Naive thymus-derived CD8-positive, alpha-beta T cell (primary cell): ENCODE data around the gene PLEKHG4B. TPM values are rescaled to one million over a fixed set of nuclear protein-coding genes. Genes with fewer than 3 reads are reported as not detected.
"Not testable (repeated sequence)": the region's sequence is repeated elsewhere in the genome, so short reads cannot be mapped to it uniquely, and the experiment has no call there.

Source experiments
- ATAC-seq, 2 donors: fragments of 150-1000 bp; cut with Tn5 transposase in 1 of 2; sonication (Bioruptor Pico), chemical (Tn5 transposase) in 1 of 2; 1 replicate in 1 of 2; 2 replicates in 1 of 2; pipeline ENCODE4 v1.10.0; 2021; ENCODE audit warnings: mild to moderate bottlenecking in 2 of 2, moderate library complexity in 2 of 2
- POLR2A ChIA-PET: fragments of 350-600 bp; sonication (Branson Sonifier 250); formaldehyde crosslinking; loops from one replicate; lab custom pipeline; 2021; ENCODE audit warnings: antibody characterized with exemption; lab: Charles Lee
- DNase-seq, 10 donors: peaks; one replicate each; pipeline versions ENCODE4 v3.0.0 to v3.0.0-alpha.2; 2020 to 2022
- H3K27ac Mint-ChIP-seq, 10 donors: one replicate each; pipeline ENCODE4 v1.8.0; 2020 to 2022; ENCODE audit warnings: mild to moderate bottlenecking in 10 of 10, mixed read lengths in 10 of 10, moderate library complexity in 4 of 10, inconsistent platforms in 1 of 10
- H3K27me3 Mint-ChIP-seq, 5 donors: one replicate each; pipeline ENCODE4 v1.8.0; 2021 to 2022; ENCODE audit warnings: mixed read lengths in 5 of 5
- H3K36me3 Mint-ChIP-seq, 3 donors: one replicate each; pipeline ENCODE4 v1.8.0; 2020 to 2022; ENCODE audit warnings: mixed read lengths in 3 of 3, mild to moderate bottlenecking in 2 of 3, inconsistent platforms in 1 of 3
- H3K4me1 Mint-ChIP-seq, 4 donors: one replicate each; pipeline ENCODE4 v1.8.0; 2021 to 2022; ENCODE audit warnings: mixed read lengths in 4 of 4
- H3K4me3 Mint-ChIP-seq, 10 donors: one replicate each; pipeline ENCODE4 v1.8.0; 2020 to 2022; ENCODE audit warnings: mild to moderate bottlenecking in 10 of 10, mixed read lengths in 10 of 10, moderate library complexity in 6 of 10, inconsistent platforms in 1 of 10
- H3K9me3 Mint-ChIP-seq, 9 donors: one replicate each; pipeline ENCODE4 v1.8.0; 2020 to 2022; ENCODE audit warnings: mixed read lengths in 9 of 9, mild to moderate bottlenecking in 3 of 9, inconsistent platforms in 1 of 9, moderate library complexity in 1 of 9
- polyA plus RNA-seq, 3 donors: library from polyadenylated mRNA; unstranded; fragments of 300-500 nt; fragmentation: Illumina TruSeq; gene quantifications; one replicate each; pipeline ENCODE4 v1.2.3, GENCODE V29; 2021
- total RNA-seq, 8 experiments: library from RNA in 2 of 8; stranded (reverse) in 2 of 8; gene quantifications; one replicate each; pipeline ENCODE4 v1.2.3 and lab custom pipeline; 2021 to 2026

The PLEKHG4B gene
- total and polyA plus RNA-seq, 5 experiments from 2014 or later: not detected

DNA sequence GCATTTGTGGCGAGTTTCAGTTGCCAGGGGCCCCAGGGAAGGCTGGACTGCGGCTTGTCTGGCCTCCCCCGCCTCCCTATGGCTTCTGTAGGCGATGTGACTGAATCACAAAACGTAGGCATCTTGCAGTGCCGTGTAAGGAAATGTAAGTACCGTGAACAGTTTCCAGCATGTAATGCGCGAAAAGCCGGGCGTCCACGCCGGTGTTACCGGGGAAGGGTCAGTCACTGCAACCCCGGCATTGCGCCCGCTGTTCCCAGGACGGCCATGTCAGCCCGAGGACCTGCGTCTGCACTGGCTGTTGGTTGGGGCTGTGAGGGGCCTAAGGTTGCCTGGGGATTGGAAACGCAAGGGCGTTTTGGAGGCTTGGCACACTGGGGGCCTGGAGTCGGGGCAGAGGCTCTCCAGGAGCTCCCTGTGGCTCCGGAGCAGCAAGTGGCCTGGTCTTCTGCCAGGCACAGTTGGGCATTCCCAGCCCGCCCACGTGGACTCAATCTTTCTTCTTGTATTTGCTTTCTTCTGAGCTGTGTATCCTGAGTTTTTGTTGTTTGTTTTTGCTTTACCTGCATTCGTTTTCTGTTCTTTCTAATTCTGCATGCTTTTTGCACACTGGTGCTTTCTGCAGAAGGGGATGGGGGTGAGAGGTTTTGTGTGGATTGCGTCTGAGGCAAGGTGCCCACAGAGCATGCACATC, 36.9 kb upstream of the PLEKHG4B start:
- Mint-ChIP-seq H3K9me3 (peaks cover 0 to 28% (median 9%) of the 10 kb centered on the region in 9 donors), H3K4me1 (peaks cover 0 to 3% (median 2%) of the 10 kb centered on the region in 4 donors), H3K27ac (no peak overlapping the region), H3K4me3 (peak overlapping the region; percentile 22 to 83 (median 52)), H3K27me3 (peaks cover 23 to 81% (median 43%) of the 10 kb centered on the region in 5 donors), H3K36me3 (peaks cover 0 to 5% (median 4%) of the 10 kb centered on the region in 3 donors)
- ATAC-seq: no peak
- DNase-seq: no peak
- POLR2A ChIA-PET: no interaction called here

DNA sequence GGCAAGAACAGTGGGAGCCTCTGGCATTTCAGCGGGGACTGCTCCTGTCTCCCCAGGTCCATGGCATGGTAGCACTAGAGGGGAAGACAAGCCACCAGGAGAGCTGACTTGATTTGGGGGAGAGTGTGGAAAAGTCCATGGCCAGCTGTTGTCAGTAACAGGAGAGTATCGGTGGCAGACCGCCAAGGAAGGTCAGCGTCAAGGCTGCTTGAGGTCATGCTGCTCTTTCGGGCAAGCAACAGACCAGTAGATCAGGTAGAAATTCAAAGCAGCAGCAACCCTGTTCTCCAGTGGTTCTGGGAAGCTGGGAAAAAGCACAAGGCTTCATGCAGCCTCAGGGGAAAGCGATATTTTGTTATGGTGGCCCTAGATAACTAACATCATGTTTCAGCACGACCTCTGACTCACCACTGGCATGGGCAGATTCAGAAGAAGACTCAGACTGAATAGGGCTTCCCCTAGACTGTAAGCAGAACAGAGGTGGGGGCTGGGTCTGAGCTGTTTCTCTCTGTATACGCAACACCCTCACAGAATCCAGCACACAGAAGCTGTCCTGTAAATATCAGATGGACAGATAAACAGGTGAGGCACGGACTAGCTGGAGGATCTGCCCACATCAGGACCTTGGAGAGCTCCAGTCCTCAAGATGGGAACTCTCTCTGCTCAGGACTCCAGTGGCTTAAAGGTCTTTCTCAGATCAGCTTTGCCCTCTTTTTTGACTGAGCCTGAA, 35.2 kb upstream of the PLEKHG4B start:
- POLR2A ChIA-PET: no interaction called here
- Mint-ChIP-seq H3K4me3 (no peak overlapping the region), H3K27me3 (peaks cover 22 to 77% (median 37%) of the 10 kb centered on the region in 5 donors), H3K9me3 (peaks cover 0 to 32% (median 3%) of the 10 kb centered on the region in 9 donors), H3K36me3 (peaks cover 0 to 6% (median 0%) of the 10 kb centered on the region in 3 donors), H3K4me1 (peaks cover 0 to 3% (median 2%) of the 10 kb centered on the region in 4 donors), H3K27ac (no peak overlapping the region)
- no peak for ATAC-seq
- peak in 2 of 10 donors; percentile 3 to 15 for DNase-seq

DNA sequence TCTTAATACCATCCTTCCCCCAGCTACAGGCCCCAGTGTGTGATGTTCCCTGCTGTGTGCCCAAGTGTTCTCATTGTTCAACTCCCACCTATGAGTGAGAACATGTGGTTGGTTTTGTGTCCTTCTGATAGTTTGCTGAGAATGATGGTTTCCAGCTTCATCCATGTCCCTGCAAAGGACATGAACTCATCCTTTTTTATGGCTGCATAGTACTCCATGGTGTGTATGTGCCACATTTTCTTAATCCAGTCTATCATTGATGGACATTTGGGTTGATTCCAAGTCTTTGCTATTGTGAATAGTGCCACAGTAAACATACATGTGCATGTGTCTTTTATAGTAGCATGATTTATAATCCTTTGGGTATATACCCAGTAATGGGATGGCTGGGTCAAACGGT, 31.7 kb upstream of the PLEKHG4B start:
- H3K27me3 Mint-ChIP-seq: peaks cover 29 to 84% (median 53%) of the 10 kb centered on the region in 5 donors

GRCh38 chr5:70440-70839, 21.5 kb upstream of the PLEKHG4B start:
- Mint-ChIP-seq H3K9me3 (peaks cover 0 to 9% (median 4%) of the 10 kb centered on the region in 9 donors), H3K36me3 (peaks cover 0 to 9% (median 0%) of the 10 kb centered on the region in 3 donors), H3K4me3 (no peak overlapping the region), H3K4me1 (no peaks in the 10 kb centered on the region), H3K27me3 (peaks cover 18 to 56% (median 42%) of the 10 kb centered on the region in 5 donors), H3K27ac (no peak overlapping the region)
- ATAC-seq (no peak), DNase-seq (no peak)
- POLR2A ChIA-PET: no interaction called here

More for the DNA sequence above, 31.7 kb upstream of the PLEKHG4B start:
- POLR2A ChIA-PET, H3K27ac Mint-ChIP-seq, DNase-seq, H3K4me1 Mint-ChIP-seq, H3K4me3 Mint-ChIP-seq, ATAC-seq, H3K36me3 Mint-ChIP-seq: not testable (repeated sequence)
- peaks cover 0 to 36% (median 5%) of the 10 kb centered on the region in 9 donors for H3K9me3 Mint-ChIP-seq

- ATAC-seq, DNase-seq, H3K36me3 Mint-ChIP-seq, H3K4me3 Mint-ChIP-seq, H3K27ac Mint-ChIP-seq, H3K9me3 Mint-ChIP-seq, H3K4me1 Mint-ChIP-seq, POLR2A ChIA-PET: not testable (repeated sequence)
- H3K27me3 Mint-ChIP-seq: peaks cover 12 to 50% (median 29%) of the 10 kb centered on the region in 5 donors
Observed at GRCh38 chr5:72316-73180, 19.4 kb upstream of the PLEKHG4B start.

- H3K4me3 Mint-ChIP-seq, DNase-seq, H3K4me1 Mint-ChIP-seq, ATAC-seq, H3K9me3 Mint-ChIP-seq, H3K27ac Mint-ChIP-seq, POLR2A ChIA-PET, H3K36me3 Mint-ChIP-seq: not testable (repeated sequence)
- H3K27me3 Mint-ChIP-seq: peaks cover 9 to 45% (median 24%) of the 10 kb centered on the region in 5 donors
Observed at GRCh38 chr5:73181-73447, 18.9 kb upstream of the PLEKHG4B start.

DNA sequence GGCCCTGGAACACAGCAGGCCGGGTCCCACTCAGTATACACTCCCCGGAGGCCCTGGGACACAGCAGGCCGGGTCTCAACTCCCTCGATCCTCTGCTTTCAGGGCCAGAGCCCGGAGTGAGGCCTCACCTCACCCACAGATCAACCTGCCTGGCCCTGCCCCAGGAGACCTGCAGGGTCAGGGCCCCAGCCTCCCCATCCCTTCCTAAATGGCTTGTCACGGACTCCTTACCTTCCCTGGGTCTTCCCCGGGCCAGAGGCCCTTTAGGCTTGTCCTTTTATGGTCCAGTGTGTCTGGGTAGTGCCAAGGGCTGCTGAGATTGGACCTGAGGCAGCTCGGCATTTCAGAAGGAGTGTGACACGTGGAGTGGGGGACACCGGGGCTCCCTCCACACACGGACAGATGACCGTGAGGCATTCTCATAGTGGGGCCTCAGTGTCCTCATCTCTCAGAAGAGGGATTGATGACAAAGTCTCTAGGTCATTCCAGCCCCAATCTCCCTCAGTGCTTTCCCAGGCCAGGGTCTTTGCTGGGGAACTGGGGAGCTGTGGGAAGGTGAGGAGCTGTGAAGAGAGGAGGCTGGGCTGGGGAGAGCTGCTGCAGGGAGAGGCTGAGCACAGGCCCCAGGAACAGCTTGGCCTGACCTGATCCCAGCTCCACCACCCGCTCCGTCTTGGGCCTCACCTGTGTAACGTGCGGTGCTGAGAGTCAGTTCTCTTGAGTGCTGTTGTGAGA, 18.0 kb upstream of the PLEKHG4B start:
- ATAC-seq (no peak), DNase-seq (no peak)
- peaks cover 0 to 3% (median 0%) of the 10 kb centered on the region in 9 donors for H3K9me3 Mint-ChIP-seq
- peaks cover 8 to 36% (median 17%) of the 10 kb centered on the region in 5 donors for H3K27me3 Mint-ChIP-seq
- POLR2A ChIA-PET: no interaction called here
- no peak overlapping the region for H3K4me3 Mint-ChIP-seq
- H3K4me1 Mint-ChIP-seq: peaks cover 0 to 1% (median 0%) of the 10 kb centered on the region in 4 donors
- no peak overlapping the region for H3K27ac Mint-ChIP-seq
- no peaks in the 10 kb centered on the region for H3K36me3 Mint-ChIP-seq

- Mint-ChIP-seq H3K4me1 (peaks cover 0 to 1% (median 0%) of the 10 kb centered on the region in 4 donors), H3K27ac (peak overlapping the region in 1 of 10 donors; percentile 64), H3K9me3 (no peaks in the 10 kb centered on the region), H3K36me3 (no peaks in the 10 kb centered on the region), H3K4me3 (no peak overlapping the region), H3K27me3 (peaks cover 8 to 30% (median 15%) of the 10 kb centered on the region in 5 donors)
- DNase-seq (no peak), ATAC-seq (no peak)
- POLR2A ChIA-PET: no interaction called here
Observed at GRCh38 chr5:74503-75109, 17.4 kb upstream of the PLEKHG4B start.

- Mint-ChIP-seq H3K4me3 (no peak overlapping the region), H3K9me3 (no peaks in the 10 kb centered on the region), H3K4me1 (peaks cover 0 to 1% (median 0%) of the 10 kb centered on the region in 4 donors), H3K36me3 (no peaks in the 10 kb centered on the region), H3K27me3 (peaks cover 4 to 27% (median 15%) of the 10 kb centered on the region in 5 donors), H3K27ac (peak overlapping the region in 1 of 10 donors; percentile 64)
- ATAC-seq (no peak), DNase-seq (no peak)
- POLR2A ChIA-PET: no interaction called here
Observed at GRCh38 chr5:75331-76320, 16.3 kb upstream of the PLEKHG4B start.

DNA sequence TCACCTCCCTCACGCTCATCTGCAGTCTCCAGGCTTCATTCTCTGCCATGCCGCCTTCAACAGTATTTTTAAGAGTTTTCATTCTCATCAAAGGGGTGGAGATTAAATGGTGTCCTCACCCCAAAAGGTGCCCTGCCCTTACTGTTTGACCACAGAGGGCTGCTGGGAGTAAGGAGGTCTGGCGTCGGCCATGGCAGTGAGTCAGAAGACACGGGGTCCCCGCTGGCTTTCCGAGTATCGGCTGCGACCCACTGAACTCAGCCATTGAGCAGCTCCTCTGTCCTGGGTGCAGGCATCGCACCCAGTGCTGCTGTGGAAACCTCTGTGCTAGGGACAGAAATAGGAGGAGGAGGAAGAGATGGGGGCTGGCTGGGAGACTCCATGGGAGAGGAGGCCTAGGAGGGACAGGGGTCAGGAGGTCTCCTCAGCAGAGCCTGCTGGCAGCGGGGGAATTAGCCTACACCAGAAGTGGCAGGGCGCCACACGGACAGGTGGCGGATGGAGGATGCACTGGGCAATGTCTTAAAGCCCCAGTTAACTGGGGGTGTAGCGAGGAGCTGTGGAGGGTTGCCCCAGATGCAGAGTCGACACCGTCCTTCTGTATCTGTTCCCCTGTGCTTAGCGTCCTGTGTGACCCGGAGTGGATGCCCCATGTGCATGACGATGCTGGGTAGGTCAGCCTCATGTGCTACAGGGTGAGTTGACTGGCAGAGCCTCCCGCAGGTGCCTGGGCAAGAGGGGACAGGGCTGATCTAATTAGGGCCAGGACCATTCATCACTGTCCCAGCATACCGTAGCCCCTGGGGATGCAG, 15.4 kb upstream of the PLEKHG4B start:
- H3K4me3 Mint-ChIP-seq: no peak overlapping the region
- DNase-seq: no peak
- H3K9me3 Mint-ChIP-seq: no peaks in the 10 kb centered on the region
- H3K36me3 Mint-ChIP-seq: no peaks in the 10 kb centered on the region
- H3K4me1 Mint-ChIP-seq: peaks cover 0 to 1% (median 0%) of the 10 kb centered on the region in 4 donors
- H3K27ac Mint-ChIP-seq: no peak overlapping the region
- ATAC-seq: no peak
- POLR2A ChIA-PET: no interaction called here
- H3K27me3 Mint-ChIP-seq: peaks cover 2 to 35% (median 20%) of the 10 kb centered on the region in 5 donors
